Large intestine (tissue), 3 donors: ENCODE data around the gene LZTS3. TPM values are rescaled to one million over a fixed set of nuclear protein-coding genes. Genes with fewer than 3 reads are reported as not detected.
"Not testable (repeated sequence)": the region's sequence is repeated elsewhere in the genome, so short reads cannot be mapped to it uniquely, and the experiment has no call there.

Experiments used
- DNase-seq, 2 donors: peaks; one replicate each; pipeline versions ENCODE4 v3.0.0 to v3.0.0-alpha.2; 2013
- H3K27ac ChIP-seq: one replicate; pipeline ENCODE4 v1.5.1; 2013; ENCODE audit warnings: low read length
- H3K27me3 ChIP-seq: 2 replicates; pipeline ENCODE4 v1.6.1; 2013; ENCODE audit warnings: low read length; ENCODE audit not compliant: control insufficient read depth, insufficient read depth
- H3K36me3 ChIP-seq: 2 replicates; pipeline ENCODE4 v1.6.1; 2013; ENCODE audit warnings: low read length; ENCODE audit not compliant: control insufficient read depth, insufficient read depth
- H3K4me1 ChIP-seq: one replicate; pipeline ENCODE4 v1.6.1; 2013; ENCODE audit warnings: low read length; ENCODE audit not compliant: control insufficient read depth, insufficient read depth
- H3K4me3 ChIP-seq: one replicate; pipeline ENCODE4 v1.5.1; 2013; ENCODE audit warnings: low read length
- H3K9me3 ChIP-seq: one replicate; pipeline ENCODE4 v1.6.1; 2013; ENCODE audit warnings: mild to moderate bottlenecking, low read depth, low read length, moderate library complexity; ENCODE audit not compliant: control insufficient read depth
- WGBS: methylation state at CpG from one replicate; pipeline ENCODE4 v1.1.5; 2013; ENCODE audit warnings: low lambda C conversion rate; ENCODE audit not compliant: insufficient coverage; 5-methylcytosine and 5-hydroxymethylcytosine counted together
- polyA plus RNA-seq: library from polyadenylated mRNA; unstranded; fragments of 120-200 nt; gene quantifications from one replicate; pipeline ENCODE4 v1.2.1, GENCODE V29; 2013

The LZTS3 gene
- polyA plus RNA-seq, 1 donor = 17.1 TPM

DNA sequence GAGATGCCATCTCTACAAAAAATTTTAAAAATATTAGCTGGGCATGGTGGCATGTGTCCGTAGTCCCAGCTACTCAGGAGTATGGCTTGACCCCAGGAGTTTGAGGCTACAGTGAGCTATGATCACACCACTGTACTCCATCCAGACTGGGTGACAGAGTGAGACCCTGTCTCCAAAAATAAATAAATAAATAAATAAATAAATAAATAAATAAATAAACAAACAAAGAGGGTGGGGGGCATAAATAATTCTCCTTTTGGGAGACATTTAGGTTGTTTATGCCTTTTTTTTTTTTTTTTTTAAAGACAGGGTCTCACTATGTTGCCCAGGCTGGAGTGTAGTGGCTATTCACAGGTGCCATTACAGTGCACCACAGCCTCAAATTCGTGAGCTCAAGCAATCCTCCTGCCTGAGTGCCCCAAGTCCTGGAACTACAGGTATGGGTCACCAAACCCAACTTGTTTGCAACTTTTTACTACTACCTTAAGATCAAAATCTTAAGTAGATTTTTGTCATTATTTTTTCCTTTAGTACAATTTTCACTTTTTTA, 43.2 kb downstream of the LZTS3 start:
- Histone ChIP-seq H3K9me3 (peaks cover 10% of the 10 kb centered on the region), H3K36me3 (no peaks in the 10 kb centered on the region), H3K27me3 (no peaks in the 10 kb centered on the region), H3K27ac (no peak overlapping the region), H3K4me3 (no peak overlapping the region), H3K4me1 (no peaks in the 10 kb centered on the region)
- WGBS = no CpG with 5 or more reads among the region's 2 CpGs
- no peak for DNase-seq

DNA sequence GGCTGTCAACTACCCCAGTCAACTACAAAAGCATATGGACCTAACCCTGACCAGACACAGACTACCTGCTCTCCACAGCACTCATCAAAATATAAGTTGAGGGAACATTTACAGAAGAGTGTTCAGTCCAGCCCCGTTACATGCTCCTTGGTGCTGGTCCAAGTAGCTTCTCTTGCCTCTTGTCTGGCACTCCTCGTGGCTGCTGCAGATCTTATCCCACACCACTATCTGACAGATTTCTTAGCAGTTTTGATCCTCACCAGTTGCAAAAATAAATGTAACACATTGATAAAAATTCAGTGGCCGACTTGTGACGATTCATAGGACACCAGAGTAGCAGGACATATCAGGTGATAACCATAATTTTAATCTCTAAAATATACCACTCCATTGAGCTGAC, 44.3 kb downstream of the LZTS3 start:
- WGBS = no CpG with 5 or more reads among the region's 4 CpGs
- DNase-seq = no peak
- no peaks in the 10 kb centered on the region for H3K4me1 ChIP-seq
- no peak overlapping the region for H3K27ac ChIP-seq
- H3K27me3 ChIP-seq = no peaks in the 10 kb centered on the region
- H3K9me3 ChIP-seq = peaks cover 20% of the 10 kb centered on the region
- no peaks in the 10 kb centered on the region for H3K36me3 ChIP-seq
- H3K4me3 ChIP-seq = no peak overlapping the region

DNA sequence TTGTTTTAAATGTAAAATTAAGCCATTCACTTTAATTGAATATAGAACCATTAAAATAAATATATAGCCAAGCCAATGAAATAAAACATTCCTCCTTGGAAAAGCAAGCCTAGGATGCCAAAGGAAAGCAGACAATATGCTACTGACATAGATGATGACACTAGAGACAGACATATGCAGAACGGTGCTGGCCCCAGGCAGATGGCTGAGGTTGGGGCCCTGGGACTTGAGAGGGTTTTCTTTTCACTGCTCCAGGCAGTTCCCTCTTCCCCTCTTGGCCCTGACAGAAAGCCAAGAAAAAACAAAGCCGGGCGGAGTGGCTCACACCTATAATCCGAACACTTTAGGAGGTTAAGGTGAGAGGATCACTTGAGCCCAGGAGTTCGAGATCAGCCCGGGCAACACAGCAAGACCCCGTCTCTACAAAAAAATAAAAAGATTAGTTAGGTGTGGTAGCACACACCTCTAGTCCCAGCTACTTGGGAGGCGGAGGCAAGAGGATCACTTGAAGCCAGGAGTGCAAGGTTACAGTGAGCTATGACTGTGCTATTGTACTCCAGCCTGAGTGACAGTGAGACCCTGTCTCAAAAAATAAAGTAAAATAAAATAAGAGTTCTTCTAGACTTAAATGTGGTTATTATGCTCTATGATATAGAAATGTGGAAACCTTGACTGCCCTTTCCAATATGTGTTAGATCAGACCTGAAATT, 44.9 kb downstream of the LZTS3 start:
- H3K27ac ChIP-seq = no peak overlapping the region
- WGBS = no CpG with 5 or more reads among the region's 8 CpGs
- no peak overlapping the region for H3K4me3 ChIP-seq
- peaks cover 23% of the 10 kb centered on the region for H3K9me3 ChIP-seq
- DNase-seq = no peak
- H3K36me3 ChIP-seq = peaks cover 2% of the 10 kb centered on the region
- no peaks in the 10 kb centered on the region for H3K27me3 ChIP-seq
- no peaks in the 10 kb centered on the region for H3K4me1 ChIP-seq

- no peaks in the 10 kb centered on the region for H3K27me3 ChIP-seq
- H3K4me3 ChIP-seq = no peak overlapping the region
- peaks cover 23% of the 10 kb centered on the region for H3K9me3 ChIP-seq
- DNase-seq = no peak
- WGBS = no CpG with 5 or more reads among the region's 1 CpG
- H3K27ac ChIP-seq = no peak overlapping the region
- peaks cover 19% of the 10 kb centered on the region for H3K36me3 ChIP-seq
- no peaks in the 10 kb centered on the region for H3K4me1 ChIP-seq
Observed at GRCh38 chr20:3126527-3126859, 46.9 kb downstream of the LZTS3 start.

- WGBS = no CpG with 5 or more reads among the region's 25 CpGs
- H3K4me1 ChIP-seq, H3K27me3 ChIP-seq, H3K4me3 ChIP-seq, DNase-seq, H3K27ac ChIP-seq: not testable (repeated sequence)
- H3K36me3 ChIP-seq = peaks cover 24% of the 10 kb centered on the region
- peaks cover 23% of the 10 kb centered on the region for H3K9me3 ChIP-seq
Observed at GRCh38 chr20:3125776-3126526, 47.4 kb downstream of the LZTS3 start.

GRCh38 chr20:3124773-3125560, 48.4 kb downstream of the LZTS3 start:
- WGBS = no CpG with 5 or more reads among the region's 41 CpGs
- H3K27me3 ChIP-seq, H3K4me3 ChIP-seq, DNase-seq, H3K27ac ChIP-seq, H3K4me1 ChIP-seq: not testable (repeated sequence)
- Histone ChIP-seq H3K9me3 (peaks cover 23% of the 10 kb centered on the region), H3K36me3 (peaks cover 29% of the 10 kb centered on the region)

DNA sequence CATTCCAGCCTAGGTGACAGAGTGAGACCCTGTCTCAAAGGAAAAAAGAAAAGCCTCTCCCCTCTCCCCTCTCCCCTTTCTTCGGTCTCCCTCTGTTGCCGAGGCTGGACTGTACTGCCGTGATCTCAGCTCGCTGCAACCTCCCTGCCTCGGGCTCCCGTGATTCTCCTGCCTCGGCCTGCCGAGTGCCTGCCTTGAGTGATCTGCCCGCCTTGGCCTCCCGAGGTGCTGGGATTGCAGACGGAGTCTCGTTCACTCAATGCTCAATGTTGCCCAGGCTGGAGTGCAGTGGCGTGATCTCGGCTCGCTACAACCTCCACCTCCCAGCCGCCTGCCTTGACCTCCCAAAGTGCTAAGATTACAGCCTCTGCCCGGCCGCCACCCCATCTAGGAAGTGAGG, 49.2 kb downstream of the LZTS3 start:
- H3K36me3 ChIP-seq = peaks cover 32% of the 10 kb centered on the region
- peaks cover 23% of the 10 kb centered on the region for H3K9me3 ChIP-seq
- not testable (repeated sequence) for H3K4me3 ChIP-seq, H3K27ac ChIP-seq, DNase-seq, H3K27me3 ChIP-seq, H3K4me1 ChIP-seq
- WGBS = no CpG with 5 or more reads among the region's 18 CpGs

GRCh38 chr20:3123542-3123941, 49.8 kb downstream of the LZTS3 start:
- Histone ChIP-seq H3K36me3 (peaks cover 32% of the 10 kb centered on the region), H3K4me1 (no peaks in the 10 kb centered on the region), H3K27me3 (no peaks in the 10 kb centered on the region), H3K9me3 (peaks cover 23% of the 10 kb centered on the region), H3K27ac (no peak overlapping the region), H3K4me3 (no peak overlapping the region)
- 100% methylated on average over 1 of the region's 1 CpG for WGBS
- DNase-seq = no peak

DNA sequence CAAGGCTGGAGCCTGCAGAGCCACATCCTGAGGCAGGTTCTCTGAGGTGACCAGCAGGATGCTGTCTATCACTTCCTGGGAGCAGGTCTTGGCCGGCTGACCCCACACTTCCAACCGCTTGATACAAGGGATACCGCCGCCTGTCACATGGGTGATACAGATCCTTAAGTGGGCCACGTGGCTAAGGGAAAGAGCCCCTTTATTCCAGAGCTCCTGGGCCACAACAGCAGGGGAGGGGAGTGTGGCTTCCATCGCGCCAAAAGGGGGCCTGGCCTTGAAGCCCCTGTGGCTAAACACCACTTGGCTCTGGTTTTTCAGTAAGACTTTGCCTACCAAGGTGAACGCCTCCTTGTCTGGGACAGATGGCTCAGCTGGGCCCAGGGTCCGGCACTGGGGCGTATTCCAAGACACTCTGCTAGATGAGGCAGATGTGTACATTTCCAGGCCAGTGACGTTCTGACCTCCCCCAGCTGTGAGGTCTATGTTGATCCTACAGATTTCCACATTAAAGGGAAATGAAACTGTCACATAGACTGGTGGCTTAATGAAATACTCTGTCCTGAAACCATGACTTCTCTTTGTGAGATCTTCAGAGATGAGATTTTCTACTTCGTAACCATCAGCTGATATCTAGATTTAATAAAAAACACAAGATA, 51.3 kb downstream of the LZTS3 start:
- peaks cover 23% of the 10 kb centered on the region for H3K9me3 ChIP-seq
- no peak overlapping the region for H3K27ac ChIP-seq
- no peaks in the 10 kb centered on the region for H3K4me1 ChIP-seq
- H3K27me3 ChIP-seq = no peaks in the 10 kb centered on the region
- H3K4me3 ChIP-seq = no peak overlapping the region
- H3K36me3 ChIP-seq = peaks cover 32% of the 10 kb centered on the region
- no CpG with 5 or more reads among the region's 12 CpGs for WGBS
- DNase-seq = no peak
